ENCODE measurements around the gene TRIM10. TPM values are rescaled to one million over a fixed set of nuclear protein-coding genes. Genes with fewer than 3 reads are reported as not detected.
"Not testable (repeated sequence)": the region's sequence is repeated elsewhere in the genome, so short reads cannot be mapped to it uniquely, and the experiment has no call there.

The TRIM10 gene
- total and polyA plus RNA-seq, 2 donors (not counting 1 experiment from before 2014, with no cell fraction given) = not detected

GRCh38 chr6:30168741-30169140, 7.7 kb upstream of the TRIM10 start:
- no peak for TF ChIP-seq CTCF (conservative IDR thresholded peaks at IDR 0.05 in 1 of 2, IDR thresholded peaks at IDR 0.05 in 1 of 2; ENCODE audit: low read depth in 1 of 2, low read length in 2 of 2)
- TF ChIP-seq EZH2 (IDR thresholded peaks at IDR 0.05; ENCODE audit: low read length, missing control alignments) = peak; percentile 37
- no peaks in the 10 kb centered on the region for H4K20me1 ChIP-seq (ENCODE audit: control insufficient read depth, extremely low read depth, insufficient read depth, low read length)
- no peak overlapping the region for H2AFZ ChIP-seq (ENCODE audit: low read length)
- no peaks in the 10 kb centered on the region for H3K4me1 ChIP-seq (ENCODE audit: control insufficient read depth, extremely low read depth, insufficient read depth, low read length)
- H3K36me3 ChIP-seq (ENCODE audit: control insufficient read depth, insufficient read depth, low read length) = no peaks in the 10 kb centered on the region
- DNase-seq (ENCODE audit: low read depth in 2 of 2) = no peak
- no peak overlapping the region for H3K9ac ChIP-seq (ENCODE audit: insufficient read depth, low read length)
- no peak overlapping the region for H3K27ac ChIP-seq (ENCODE audit: insufficient read depth, low read length)
- H3K4me2 ChIP-seq (ENCODE audit: extremely low read depth, insufficient read depth, low read length) = no peak overlapping the region
- no peaks in the 10 kb centered on the region for H3K79me2 ChIP-seq (ENCODE audit: control insufficient read depth, insufficient read depth, low read length)
- H3K9me3 ChIP-seq (ENCODE audit: control insufficient read depth, insufficient read depth, low read depth, low read length) = no peaks in the 10 kb centered on the region
- H3K4me3 ChIP-seq (replicated peaks in 1 of 4; ENCODE audit: control extremely low read depth in 1 of 4, insufficient read depth in 1 of 4, low read depth in 3 of 4, low read length in 4 of 4) = no peak overlapping the region
- peaks cover 38% of the 10 kb centered on the region for H3K27me3 ChIP-seq (ENCODE audit: control insufficient read depth, insufficient read depth, low read length)

- H3K9me3 ChIP-seq (ENCODE audit: control insufficient read depth, insufficient read depth, low read depth, low read length) = no peaks in the 10 kb centered on the region
- no peaks in the 10 kb centered on the region for H3K4me1 ChIP-seq (ENCODE audit: control insufficient read depth, extremely low read depth, insufficient read depth, low read length)
- no peak for DNase-seq (ENCODE audit: low read depth in 2 of 2)
- no peak overlapping the region for H2AFZ ChIP-seq (ENCODE audit: low read length)
- H3K79me2 ChIP-seq (ENCODE audit: control insufficient read depth, insufficient read depth, low read length) = no peaks in the 10 kb centered on the region
- TF ChIP-seq CTCF (conservative IDR thresholded peaks at IDR 0.05 in 1 of 2, IDR thresholded peaks at IDR 0.05 in 1 of 2; ENCODE audit: low read depth in 1 of 2, low read length in 2 of 2) (no peak), EZH2 (IDR thresholded peaks at IDR 0.05; ENCODE audit: low read length, missing control alignments) (no peak)
- H4K20me1 ChIP-seq (ENCODE audit: control insufficient read depth, extremely low read depth, insufficient read depth, low read length) = no peaks in the 10 kb centered on the region
- no peak overlapping the region for H3K27ac ChIP-seq (ENCODE audit: insufficient read depth, low read length)
- H3K4me2 ChIP-seq (ENCODE audit: extremely low read depth, insufficient read depth, low read length) = no peak overlapping the region
- no peaks in the 10 kb centered on the region for H3K36me3 ChIP-seq (ENCODE audit: control insufficient read depth, insufficient read depth, low read length)
- H3K27me3 ChIP-seq (ENCODE audit: control insufficient read depth, insufficient read depth, low read length) = peaks cover 37% of the 10 kb centered on the region
- no peak overlapping the region for H3K4me3 ChIP-seq (replicated peaks in 1 of 4; ENCODE audit: control extremely low read depth in 1 of 4, insufficient read depth in 1 of 4, low read depth in 3 of 4, low read length in 4 of 4)
- no peak overlapping the region for H3K9ac ChIP-seq (ENCODE audit: insufficient read depth, low read length)
Observed at GRCh38 chr6:30167101-30167500, 6.1 kb upstream of the TRIM10 start.

GRCh38 chr6:30165238-30165637, 4.2 kb upstream of the TRIM10 start:
- not testable (repeated sequence) for H3K27ac ChIP-seq (ENCODE audit: insufficient read depth, low read length); DNase-seq (ENCODE audit: low read depth in 2 of 2); H3K9ac ChIP-seq (ENCODE audit: insufficient read depth, low read length); H3K9me3 ChIP-seq (ENCODE audit: control insufficient read depth, insufficient read depth, low read depth, low read length); H3K4me3 ChIP-seq (replicated peaks in 1 of 4; ENCODE audit: control extremely low read depth in 1 of 4, insufficient read depth in 1 of 4, low read depth in 3 of 4, low read length in 4 of 4); H3K36me3 ChIP-seq (ENCODE audit: control insufficient read depth, insufficient read depth, low read length); H3K4me2 ChIP-seq (ENCODE audit: extremely low read depth, insufficient read depth, low read length); H2AFZ ChIP-seq (ENCODE audit: low read length); H3K4me1 ChIP-seq (ENCODE audit: control insufficient read depth, extremely low read depth, insufficient read depth, low read length); H3K79me2 ChIP-seq (ENCODE audit: control insufficient read depth, insufficient read depth, low read length); H4K20me1 ChIP-seq (ENCODE audit: control insufficient read depth, extremely low read depth, insufficient read depth, low read length)
- H3K27me3 ChIP-seq (ENCODE audit: control insufficient read depth, insufficient read depth, low read length) = peaks cover 19% of the 10 kb centered on the region
